MV-4-11 (cell line): ENCODE data around the gene COL1A2.

Source experiments
- DNase-seq: peaks from one replicate; lab custom pipeline; 2025; lab: John Stamatoyannopoulos, UW

The COL1A2 gene

DNA sequence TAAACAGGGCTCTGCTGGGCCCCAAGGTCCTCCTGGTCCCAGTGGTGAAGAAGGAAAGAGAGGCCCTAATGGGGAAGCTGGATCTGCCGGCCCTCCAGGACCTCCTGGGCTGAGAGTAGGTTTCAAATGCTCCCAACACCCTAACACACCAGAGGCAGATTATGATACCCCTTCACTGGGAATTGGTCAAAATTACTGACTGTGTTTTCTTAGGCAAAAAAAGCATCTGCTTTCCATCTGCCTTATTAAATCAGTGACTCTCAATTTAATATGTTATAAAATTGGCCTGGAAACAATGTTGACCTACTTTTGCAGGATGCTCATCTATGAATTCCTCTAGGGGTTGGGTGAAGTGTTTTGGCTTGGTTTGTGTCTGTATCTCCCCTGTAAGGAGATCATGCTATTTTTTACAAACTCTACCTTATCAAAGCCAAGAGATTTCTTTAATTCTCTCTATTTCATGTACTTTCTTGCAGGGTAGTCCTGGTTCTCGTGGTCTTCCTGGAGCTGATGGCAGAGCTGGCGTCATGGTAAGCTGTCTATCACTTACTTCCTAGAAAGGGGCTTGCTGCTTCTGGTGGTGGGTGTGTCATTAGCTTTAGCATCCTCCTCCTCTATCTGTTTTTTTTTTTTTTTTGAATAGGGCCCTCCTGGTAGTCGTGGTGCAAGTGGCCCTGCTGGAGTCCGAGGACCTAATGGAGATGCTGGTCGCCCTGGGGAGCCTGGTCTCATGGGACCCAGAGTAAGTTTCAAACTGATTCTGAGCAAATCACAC lies 15.9 kb downstream of the COL1A2 start:
- DNase-seq, result no peak

DNA sequence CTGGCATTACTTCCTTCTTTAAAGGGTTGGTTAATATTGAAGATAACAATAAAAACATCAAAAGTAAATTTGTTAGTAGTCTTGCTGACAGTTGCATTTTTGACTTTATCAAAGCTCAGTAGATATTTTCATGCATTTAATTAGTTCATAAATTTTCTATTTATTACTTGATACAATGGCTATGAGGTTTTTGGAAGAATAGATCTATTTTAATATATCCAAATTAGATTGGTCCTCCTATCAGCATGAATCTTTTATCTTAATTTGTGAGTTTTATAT lies 16.4 kb downstream of the COL1A2 start:
- DNase-seq, result no peak

DNA sequence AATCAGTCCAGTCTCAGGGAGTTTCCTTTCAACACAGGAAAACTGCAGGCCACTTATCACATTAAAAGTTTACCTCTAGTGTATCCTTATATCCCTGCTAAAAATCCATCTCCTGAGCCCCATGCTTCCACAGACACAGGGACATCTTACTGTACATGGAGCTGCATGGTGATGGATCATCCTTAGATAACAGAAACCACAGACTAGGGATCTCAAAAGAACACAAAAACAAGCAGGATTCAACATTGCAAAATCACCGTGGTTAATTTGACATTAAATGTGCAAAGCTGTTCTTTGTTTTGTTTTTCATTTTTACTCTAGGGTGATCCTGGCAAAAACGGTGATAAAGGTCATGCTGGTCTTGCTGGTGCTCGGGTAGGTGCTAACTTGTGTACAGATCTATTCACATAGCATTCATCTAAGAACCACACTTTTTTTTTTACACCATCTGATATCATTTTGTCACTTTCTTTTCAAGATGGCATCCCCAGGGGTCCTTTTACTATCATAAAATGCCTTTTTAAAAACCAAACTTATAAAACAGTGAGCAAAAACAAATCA lies 18.1 kb downstream of the COL1A2 start:
- no peak for DNase-seq

DNA sequence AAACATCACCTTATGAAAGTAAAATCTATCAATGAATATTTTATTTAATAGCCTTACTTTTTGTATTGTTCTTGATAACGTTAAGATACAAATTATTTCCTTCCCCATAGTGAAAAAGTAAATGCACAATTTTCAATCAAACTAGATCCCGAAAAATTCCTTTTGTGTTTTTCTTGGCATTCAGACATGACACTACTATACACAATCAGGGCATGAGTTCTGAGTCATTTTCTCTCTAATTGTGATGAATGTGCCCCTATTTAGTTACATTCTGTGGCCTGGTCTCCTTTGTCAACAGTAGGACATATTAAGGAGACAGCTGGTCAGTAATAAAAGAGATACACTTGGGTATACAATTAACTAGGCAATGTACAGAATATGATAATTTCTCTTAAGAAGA lies 19.8 kb downstream of the COL1A2 start:
- DNase-seq, result no peak

DNA sequence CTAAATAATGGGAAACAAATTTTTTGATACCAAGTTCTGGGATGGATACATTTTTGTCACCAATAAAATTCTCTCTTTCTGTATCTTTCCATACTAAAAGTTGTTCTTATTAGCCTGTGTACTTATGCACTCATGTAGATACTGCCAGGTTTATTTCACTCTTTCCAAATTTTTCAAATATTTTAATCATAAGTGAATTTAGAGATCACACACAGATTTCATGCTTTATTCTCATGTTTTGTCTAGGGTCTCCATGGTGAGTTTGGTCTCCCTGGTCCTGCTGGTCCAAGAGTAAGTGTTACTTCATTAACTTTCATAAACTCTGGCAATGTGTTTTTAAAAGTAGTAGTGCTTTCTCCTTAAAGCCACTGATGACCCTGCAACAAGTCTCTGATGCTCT lies 20.3 kb downstream of the COL1A2 start:
- DNase-seq, result no peak

DNA sequence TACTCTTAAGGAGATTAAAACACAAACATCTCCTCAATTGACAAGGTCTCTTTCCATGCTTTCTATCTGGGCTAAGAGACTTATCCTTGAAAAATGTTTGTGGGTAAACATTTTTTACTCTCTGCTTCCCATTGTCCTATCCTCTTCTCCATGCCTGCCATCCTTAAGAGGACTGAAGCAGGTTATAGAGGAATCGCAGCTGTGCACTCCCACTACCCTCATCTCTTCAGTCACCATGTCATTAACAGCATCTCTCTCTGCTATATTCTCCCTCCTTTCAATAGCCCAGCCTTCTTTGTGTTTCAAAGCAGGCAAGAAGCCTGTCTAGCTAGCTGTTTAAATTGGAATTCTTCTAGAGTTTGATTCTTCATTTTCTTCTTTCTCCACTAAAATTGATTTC lies 22.6 kb downstream of the COL1A2 start:
- DNase-seq, result no peak

DNA sequence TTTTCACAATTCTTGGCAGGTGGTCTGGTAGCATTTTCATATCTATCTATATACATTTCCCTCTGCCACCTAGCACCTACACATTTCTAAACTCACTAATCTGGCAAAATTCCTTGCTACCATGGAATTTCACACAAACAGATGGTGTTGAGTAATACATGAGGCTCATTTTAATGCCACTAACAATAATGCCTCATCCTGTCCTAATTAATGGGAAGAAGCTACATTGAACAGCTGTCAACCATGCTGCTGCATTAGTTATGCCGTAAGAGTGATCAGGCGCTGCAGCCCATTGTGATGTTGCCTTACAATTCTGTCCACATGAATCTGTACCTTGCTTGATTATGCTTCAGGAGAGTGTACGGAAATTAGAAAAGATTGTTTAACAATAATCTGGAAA lies 23.2 kb downstream of the COL1A2 start:
- no peak for DNase-seq

DNA sequence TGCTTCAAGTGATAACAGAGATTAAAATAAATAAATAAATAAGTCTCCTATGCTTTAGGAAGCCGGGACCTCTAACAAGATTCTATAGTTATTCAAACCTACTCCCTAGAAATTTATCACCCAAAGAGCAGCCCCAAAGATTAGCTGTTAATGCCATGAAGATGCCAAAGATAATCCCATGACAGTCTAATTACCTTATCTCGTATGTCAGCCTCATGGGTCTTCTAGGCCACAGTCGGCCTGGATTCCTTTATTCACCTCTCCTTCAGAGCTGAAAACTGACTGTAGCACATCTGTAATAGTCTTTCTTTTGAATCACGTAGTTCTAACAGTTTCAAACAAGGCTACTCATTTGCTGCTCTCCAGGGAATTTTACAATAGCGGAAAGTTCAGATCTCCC lies 24.2 kb downstream of the COL1A2 start:
- no peak for DNase-seq

DNA sequence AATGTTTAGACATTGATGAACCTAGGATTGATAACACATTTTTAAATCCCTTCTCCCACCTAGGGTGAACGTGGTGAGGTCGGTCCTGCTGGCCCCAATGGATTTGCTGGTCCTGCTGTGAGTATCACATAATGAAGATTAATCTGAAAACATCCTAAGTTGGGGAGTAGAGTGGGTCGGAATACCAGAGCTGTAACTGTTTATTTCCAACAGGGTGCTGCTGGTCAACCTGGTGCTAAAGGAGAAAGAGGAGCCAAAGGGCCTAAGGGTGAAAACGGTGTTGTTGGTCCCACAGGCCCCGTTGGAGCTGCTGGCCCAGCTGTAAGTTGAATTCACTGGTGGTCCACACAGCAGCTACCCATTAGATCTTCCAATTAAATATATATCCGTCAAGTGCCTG lies 25.6 kb downstream of the COL1A2 start:
- no peak for DNase-seq

DNA sequence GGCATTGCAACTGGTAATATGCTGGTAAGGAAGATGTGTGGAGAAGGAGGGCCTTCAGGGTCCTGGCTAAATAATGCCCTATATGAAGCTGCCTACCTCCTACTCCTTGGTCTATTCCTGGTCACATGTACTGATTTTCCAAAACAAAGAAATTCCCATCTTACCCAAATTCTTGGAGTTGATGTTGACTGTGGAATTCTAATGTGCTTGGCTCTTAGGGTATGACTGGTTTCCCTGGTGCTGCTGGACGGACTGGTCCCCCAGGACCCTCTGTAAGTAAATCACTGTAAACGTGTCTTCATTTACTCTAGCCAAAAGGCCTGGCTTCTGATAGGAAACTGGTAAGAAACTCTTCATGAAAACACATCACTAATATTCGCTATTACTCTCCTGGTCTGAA lies 27.0 kb downstream of the COL1A2 start:
- no peak for DNase-seq

DNA sequence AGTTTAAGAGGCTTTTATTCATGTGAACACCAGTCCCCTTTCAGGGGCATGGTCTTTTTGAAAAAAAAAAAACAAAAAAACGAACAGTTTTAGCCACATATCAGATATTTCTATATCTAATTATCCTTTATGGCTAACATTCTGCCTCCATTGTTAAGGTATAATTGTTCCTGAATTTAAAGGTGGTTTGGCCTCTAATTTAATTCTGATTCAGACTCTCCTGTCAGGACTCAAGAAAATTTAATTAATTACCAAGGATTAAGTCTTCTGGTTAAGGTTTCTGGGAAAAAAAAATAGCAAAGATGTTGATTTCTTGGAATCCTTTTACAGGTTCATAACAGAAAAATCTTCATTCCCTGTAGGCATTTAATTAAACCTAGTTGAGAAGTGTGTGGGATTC lies 27.4 kb downstream of the COL1A2 start:
- no peak for DNase-seq

DNA sequence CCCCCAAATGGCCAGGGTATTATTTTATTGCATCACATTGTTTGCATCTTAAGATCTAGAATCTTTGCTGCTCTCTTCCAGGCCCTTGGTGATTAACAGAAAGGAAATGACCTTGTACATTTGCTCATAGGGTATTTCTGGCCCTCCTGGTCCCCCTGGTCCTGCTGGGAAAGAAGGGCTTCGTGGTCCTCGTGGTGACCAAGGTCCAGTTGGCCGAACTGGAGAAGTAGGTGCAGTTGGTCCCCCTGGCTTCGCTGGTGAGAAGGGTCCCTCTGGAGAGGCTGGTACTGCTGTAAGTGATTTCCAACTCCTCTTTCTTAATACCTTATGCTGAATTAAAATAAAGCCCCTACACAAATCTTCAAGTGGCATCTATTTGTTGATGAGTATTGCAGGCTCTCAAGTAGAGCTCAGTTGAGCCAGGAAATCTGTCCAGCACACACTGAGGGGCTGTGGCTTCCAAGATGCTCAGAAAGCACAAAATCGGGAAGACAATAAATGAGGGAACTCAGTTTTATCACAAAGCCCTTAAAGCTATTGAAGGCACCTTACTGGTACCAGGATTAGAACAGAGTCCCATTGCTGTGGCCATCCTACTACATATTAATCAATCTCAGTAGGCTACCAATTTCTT lies 28.2 kb downstream of the COL1A2 start:
- DNase-seq, result no peak

DNA sequence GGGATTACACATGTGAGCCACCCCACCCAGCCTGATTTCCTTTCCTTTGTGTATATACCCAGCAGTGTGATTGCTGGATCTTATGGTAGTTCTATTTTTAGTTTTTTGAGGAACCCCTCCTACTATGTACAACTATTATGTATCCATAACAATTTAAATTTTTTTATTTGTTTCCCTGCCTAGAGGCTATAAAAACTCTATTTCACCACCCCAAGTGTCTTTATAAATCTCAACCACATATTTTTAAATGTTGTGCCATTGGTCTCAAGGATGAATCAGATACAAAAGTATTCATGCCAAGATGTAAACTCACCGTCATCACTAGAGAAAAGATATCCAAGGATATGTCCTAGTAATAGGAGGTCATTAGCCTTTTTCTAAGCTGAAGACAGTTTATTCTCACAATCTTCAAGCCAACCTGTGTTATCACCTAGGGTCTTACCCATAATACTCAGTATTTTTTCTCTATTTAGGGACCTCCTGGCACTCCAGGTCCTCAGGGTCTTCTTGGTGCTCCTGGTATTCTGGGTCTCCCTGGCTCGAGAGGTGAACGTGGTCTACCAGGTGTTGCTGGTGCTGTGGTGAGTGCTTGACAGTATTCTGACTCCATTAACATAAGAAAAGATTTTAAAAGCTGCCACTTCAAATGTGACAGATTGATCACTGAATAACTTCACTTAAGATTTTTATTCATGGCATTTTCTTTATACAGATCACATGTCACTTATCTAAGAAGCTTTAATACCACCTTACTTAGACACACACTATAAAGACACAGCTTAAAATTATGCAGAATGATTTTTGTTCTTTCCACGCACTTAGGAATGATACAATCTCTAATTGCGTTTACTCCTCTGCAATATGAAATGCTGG lies 29.4 kb downstream of the COL1A2 start:
- DNase-seq, result no peak

DNA sequence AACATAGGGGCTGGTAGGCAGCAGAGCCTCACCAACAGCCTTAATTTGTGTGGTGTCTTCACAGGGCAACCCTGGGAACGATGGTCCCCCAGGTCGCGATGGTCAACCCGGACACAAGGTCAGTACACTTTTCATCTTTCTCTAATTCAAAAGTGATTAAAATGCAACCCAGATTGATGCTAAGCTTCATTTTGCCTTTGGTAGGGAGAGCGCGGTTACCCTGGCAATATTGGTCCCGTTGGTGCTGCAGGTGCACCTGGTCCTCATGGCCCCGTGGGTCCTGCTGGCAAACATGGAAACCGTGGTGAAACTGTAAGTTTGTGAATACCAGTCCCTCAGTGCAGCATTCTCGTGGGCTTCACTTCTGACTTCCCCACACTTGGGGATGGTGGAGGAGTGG lies 30.9 kb downstream of the COL1A2 start:
- no peak for DNase-seq

DNA sequence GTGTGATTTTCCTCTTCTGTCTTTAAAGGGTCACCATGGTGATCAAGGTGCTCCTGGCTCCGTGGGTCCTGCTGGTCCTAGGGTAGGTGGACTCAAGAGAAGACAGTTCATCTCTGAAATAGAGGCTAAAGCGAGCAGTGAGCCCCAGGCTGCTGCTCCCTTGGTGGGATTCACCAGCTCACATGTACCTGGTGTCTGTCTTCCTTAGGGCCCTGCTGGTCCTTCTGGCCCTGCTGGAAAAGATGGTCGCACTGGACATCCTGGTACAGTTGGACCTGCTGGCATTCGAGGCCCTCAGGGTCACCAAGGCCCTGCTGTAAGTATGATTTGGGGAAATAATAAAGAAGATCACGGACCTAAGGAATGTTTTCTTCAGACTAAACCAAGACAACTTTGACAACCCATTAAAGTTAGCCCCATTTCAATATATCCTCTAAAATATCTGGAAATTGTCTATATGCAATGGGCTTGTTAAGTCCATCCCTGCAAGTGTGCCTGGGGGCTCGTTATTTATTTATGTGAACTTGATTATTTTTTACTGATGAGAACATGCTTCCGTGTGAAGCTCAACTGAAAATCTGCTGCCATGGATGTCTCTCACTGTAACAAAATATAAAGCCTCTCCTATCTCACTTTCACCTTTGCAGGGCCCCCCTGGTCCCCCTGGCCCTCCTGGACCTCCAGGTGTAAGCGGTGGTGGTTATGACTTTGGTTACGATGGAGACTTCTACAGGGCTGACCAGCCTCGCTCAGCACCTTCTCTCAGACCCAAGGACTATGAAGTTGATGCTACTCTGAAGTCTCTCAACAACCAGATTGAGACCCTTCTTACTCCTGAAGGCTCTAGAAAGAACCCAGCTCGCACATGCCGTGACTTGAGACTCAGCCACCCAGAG lies 32.5 kb downstream of the COL1A2 start:
- DNase-seq, result no peak

DNA sequence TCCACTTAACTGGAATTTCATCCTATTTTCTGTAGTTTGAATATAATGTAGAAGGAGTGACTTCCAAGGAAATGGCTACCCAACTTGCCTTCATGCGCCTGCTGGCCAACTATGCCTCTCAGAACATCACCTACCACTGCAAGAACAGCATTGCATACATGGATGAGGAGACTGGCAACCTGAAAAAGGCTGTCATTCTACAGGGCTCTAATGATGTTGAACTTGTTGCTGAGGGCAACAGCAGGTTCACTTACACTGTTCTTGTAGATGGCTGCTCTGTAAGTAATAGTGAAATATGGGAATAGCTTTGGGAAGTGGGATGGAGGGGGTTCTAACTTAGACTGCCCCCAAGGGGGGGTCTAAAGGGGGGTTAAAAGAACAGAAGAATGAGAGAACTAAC lies 34.5 kb downstream of the COL1A2 start:
- DNase-seq, result no peak

DNA sequence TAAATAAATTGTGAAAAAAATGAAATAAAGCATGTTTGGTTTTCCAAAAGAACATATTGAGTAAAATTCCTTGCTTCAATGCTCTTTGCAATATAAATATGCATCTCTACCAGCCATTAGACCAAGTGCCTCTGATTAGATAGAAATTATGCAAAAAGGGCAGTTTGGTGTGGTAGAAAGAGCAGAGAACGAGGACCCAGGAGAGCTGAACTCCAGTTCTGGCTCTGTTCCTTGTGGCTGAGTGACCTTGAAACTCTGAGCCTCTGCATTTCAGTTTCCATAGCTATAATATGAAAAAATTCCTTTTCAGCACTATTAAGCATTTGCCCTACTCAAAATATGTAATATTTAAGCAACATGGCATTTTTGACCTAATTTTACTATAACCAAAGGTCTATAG lies 36.5 kb downstream of the COL1A2 start:
- DNase-seq, result no peak

DNA sequence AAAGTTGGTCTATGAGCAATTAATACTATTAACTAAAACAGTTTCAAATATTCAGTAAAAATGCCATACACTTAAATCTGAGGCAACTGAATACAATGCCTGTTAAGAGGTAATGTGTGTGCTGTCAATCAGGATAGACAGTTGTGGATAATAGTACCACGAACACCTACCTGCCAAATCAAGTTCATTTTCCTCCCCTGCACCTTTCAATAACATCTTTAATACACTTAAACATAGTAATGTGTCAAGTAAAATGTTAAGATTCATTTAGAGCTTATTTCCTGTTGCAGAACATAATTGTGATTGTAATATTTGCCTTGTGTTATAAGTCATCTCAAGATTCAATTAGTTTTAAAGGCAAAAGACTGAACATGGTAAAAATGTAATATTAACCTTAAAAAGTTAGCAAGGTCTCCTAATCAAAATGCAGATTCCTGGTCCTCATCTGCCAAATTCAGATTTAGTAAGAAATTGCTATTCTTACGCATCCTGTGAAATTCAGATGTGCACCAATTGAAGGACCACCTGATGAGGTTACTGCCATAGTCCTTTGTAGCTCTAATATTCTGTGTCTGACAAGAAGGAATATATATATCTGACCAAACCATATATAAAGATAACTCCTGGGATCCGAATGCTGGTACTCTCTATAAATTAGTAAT lies 37.1 kb downstream of the COL1A2 start:
- no peak for DNase-seq

DNA sequence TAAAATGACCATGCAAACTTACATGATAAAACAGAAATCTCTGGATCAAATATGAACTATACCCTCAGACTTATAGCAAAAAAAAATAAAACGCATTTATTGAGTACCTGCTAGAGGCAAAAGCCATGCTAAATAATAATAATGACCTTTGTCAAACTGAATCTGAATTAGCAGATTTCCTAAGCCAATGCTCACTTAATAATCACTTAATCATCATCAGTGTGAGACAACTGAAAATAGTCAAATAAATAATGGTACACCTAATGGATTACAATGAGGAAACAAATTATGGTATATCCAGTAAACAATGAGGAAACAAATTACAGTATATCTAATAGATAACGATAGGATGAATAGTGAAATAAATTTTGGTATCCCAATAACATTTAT lies 37.6 kb downstream of the COL1A2 start:
- DNase-seq, result no peak

DNA sequence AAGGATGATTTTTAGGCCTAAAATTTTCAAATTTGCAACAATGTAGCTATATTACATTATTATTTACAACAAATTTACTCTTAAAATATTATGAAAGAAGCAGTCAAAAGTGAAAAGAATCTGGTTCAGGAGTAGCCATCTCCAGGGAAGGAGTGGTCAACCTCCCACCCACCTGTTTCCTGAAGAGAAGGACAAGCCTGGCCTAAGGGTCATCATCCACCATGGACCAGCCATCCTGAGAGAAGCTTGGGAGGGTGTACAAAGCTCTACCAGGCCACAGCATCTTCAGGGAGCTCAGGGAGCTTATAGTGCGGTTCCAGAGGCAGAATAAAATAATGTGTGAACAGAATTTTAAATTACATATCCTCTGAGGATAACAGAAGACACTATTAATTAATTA lies 38.1 kb downstream of the COL1A2 start:
- no peak for DNase-seq

DNA sequence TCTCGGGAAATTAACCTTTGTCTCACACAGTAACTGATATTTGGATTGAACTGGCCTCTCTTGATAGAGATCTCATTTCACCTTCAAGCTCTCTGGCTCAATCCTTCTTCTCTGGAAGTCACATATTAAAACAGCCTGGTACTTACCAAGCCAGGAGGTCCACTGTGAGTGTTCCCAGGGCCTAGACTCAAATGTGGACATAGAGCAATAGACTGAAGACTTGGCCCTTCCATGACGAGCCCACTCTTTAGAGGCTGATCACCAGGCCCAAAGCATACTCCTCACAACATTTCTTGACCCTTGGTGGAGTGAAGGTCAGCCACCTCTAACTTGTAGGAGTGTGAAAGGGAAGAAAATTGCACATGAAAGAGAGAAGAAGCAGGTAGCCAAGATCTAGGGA lies 38.5 kb downstream of the COL1A2 start:
- no peak for DNase-seq
